HG03108 (cell line): Measurements from ENCODE around the gene SMLR1.

Experiments used
- ATAC-seq: cut with Tn5 transposase; IDR thresholded peaks from one replicate; pipeline ENCODE4 v1.9.1; 2021; ENCODE audit warnings: moderate library complexity; ENCODE audit not compliant: unreplicated experiment

SMLR1 gene

DNA sequence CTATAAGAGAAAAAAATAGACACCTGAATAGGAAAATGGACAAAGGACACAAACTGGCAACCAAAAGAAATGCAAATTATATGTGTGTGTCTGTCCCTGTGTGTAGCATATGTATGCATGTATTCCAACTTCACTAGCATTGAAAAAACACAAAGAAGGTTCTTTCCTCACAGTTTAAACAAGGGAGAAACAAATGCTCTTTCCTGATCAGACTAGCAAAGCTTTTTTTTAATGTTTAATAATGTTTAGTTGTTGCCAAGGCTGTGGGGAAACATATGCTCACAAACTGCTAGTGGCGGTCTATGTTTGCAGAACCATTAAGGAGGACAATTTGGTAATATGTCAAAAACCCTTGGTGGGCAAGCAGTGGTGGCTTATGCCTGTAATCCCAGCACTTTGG lies 22.4 kb downstream of the SMLR1 start:
- ATAC-seq: no peak

GRCh38 chr6:130851026-130851425 lies 23.8 kb downstream of the SMLR1 start:
- ATAC-seq: no peak

DNA sequence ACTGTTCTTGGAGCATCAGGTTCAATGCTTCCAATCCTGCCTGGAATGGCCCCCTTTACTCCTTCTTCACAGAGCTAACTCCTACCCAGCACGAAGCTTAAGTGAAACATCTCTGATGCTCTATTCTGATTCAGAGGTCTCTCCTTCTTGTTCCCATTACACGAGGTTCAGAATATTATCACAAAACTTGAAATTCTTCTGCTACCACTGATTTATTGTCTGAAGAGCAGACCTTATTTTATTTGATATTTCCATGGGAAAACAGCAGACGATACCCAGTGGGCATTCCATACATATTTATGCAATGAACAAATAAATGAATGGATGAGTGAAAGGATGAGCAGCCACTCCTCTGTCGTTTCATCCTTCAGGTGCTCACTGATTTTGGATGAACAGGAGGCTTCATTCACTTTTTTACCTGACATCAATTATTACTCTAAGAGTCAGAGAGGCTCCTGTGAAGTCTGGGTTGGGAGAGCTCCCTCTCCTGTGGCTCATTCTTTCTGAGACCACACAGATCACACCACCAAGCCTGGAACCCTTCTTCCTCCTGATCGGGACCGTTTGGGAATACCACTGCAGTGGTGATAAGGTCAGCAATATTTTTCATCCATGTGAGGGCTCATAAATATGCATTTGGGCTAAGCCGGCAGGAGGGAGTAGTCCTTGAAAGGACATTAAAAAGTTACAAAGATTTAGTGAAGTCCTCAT lies 25.8 kb downstream of the SMLR1 start:
- no peak for ATAC-seq

DNA sequence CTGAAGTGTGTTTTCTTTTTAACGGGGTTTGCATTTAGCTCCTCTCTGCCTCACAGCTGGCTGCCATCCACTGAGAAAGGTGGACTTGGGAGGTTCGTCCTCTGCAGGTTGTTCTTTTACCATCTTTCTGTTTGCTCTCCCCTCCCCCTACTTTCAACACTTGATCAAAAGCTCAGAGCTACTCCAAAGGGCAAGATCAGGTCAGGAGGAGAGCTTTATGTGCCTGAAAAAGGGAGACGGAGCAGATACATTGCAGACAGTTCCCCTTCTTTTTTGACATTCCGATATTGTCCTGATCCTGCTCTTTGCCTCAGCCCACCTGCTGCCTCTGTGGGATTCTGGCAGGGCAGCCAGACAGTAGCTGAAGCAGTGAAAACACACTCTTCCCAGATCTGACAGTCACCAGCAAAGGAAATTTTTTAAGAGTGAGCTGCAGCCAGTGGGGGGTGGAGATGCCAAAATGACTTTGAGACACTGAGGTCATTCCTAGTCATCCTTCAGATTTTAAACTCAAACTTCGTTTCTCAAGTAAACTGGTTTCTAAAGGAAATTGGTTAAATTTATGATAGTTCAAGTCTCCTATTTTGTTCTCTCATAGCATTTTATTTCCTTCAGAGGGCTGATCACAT lies 26.5 kb downstream of the SMLR1 start:
- ATAC-seq: no peak

DNA sequence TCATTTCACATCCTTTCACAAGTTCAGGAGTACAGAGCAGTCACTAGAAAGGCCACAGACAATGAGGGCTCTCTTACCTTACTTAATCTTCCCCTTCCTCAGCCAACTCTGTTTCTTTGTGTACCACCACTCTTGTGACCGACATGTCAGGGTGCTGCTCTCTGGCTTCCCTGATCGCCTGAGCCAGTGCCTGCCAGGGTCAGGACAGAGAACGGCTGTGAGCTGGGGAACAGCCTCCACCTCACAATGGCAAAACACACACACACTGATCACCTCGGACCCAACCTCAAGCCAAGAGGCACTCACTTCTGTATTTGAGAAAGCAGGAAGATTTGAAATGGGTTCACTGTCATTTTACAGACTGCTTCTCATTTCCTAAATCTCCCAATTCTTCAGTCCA lies 30.8 kb downstream of the SMLR1 start:
- ATAC-seq: no peak

- no peak for ATAC-seq
Measured at GRCh38 chr6:130858498-130859160, 31.4 kb downstream of the SMLR1 start.

DNA sequence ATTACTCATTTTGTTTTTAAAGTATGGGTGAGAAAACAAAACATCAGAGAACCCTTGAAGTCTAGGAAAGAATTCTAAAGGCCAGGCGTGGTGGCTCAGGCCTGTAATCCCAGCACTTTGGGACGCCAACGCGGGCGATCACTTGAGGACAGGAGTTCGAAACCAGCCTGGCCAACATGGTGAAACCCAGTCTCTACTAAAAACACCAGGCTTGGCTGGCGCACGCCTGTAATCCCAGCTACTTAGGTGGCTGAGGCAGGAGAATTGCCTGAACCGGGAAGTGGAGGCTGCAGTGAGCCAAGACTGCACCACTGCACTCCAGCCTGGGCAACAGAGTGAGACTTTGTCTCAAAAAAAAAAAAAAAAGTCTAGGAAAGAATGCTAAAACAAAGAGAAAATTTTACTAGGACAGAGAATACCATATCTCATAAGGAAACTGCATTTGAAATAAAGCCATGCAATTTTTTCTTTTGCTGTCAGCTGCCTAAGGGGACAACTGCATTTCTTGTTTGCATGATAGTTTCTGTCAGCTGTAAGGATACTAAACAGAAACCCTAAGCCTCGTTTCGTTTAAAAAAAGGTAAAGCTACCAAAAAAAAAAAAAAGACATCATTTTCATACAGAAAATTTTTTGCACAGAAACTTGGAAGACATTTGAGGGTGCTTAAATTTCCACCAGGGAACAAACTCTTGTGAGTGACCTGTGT lies 32.1 kb downstream of the SMLR1 start:
- no peak for ATAC-seq

DNA sequence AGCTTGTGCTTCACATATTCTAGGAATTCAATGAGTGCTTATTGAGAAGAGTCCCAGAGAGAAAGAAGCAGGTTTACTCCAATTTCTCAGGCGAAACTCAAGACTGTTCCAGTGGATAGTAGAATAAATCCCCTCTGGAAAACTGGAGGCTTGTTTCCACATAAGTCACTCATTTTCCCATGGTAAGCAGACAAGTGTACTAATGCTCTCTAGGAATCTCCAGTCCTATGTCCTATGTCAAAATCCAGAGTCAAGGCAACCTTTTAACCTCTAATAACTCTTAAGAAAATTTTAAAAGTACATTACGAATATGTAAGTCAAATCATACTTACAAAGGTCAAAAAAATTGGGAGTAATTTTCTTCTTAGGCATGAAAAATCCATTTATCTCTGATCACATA lies 35.2 kb downstream of the SMLR1 start:
- ATAC-seq: no peak

GRCh38 chr6:130863415-130864230 lies 36.4 kb downstream of the SMLR1 start:
- no peak for ATAC-seq

- no peak for ATAC-seq
Measured at GRCh38 chr6:130864344-130864743, 37.1 kb downstream of the SMLR1 start.

- no peak for ATAC-seq
Measured at GRCh38 chr6:130865793-130866192, 38.6 kb downstream of the SMLR1 start.

- no peak for ATAC-seq
Measured at GRCh38 chr6:130869681-130870080, 42.5 kb downstream of the SMLR1 start.

- no peak for ATAC-seq
Measured at GRCh38 chr6:130870179-130870880, 43.1 kb downstream of the SMLR1 start.

DNA sequence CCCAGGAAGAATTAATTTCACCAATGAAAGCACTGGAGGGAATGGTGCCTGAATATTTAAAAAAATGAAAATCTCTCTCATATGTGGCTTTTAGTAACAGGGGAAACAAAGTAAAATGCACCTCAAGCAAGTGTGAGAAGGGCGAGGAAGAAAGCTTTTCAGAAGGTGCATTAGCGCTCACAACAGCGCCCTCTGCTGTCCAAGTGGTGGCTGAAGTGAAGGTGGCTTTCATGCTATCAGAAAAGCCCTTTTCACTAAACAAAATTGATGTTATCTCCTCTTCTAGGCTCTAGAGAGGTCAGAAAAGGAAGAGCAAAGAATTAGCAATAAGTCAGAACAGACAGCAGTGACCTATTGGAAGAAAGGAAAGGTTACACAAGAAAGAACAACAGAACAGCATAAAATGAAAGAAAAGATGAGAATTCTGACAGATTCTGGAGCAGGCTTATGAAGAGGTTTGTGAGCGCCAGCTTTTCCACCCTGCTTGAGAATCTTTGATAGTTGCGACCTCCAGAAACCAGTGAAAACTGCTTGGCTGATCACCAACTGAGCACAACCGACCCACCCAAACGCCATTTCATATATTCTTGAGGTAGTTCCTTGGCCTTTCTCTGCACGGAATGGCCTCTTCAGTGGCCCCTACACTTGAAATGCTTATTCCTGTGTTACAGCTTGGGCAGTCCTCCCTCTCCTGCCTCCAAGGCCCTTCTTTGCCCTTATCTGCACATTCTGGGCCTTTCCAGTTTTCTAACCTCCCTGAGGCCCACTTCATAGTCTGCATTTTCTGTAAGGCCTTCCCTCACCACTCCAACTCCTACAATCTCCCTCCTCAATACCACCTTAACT lies 45.3 kb downstream of the SMLR1 start:
- ATAC-seq: peak; percentile 61

DNA sequence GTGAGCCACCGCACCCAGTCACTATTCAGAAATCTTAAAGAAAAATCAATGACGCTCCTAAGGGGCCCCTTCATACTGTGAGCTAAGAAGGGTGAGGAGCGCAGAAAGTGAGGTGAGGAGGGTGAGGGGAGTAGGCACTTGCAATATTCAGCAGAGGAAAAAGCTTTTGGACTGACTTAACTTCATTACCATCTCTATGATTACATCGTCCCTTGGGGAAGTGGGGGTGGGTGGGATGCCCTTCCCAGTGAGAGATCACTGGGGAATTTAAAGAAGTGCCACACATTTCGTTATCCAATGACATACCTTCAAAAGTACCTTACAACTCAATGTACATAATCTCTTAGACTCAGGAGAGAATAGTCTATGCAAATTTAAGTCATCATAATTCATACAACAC lies 46.5 kb downstream of the SMLR1 start:
- no peak for ATAC-seq

- no peak for ATAC-seq
Measured at GRCh38 chr6:130879826-130880225, 52.6 kb downstream of the SMLR1 start.

- ATAC-seq: no peak
Measured at GRCh38 chr6:130882370-130882769, 55.2 kb downstream of the SMLR1 start.

DNA sequence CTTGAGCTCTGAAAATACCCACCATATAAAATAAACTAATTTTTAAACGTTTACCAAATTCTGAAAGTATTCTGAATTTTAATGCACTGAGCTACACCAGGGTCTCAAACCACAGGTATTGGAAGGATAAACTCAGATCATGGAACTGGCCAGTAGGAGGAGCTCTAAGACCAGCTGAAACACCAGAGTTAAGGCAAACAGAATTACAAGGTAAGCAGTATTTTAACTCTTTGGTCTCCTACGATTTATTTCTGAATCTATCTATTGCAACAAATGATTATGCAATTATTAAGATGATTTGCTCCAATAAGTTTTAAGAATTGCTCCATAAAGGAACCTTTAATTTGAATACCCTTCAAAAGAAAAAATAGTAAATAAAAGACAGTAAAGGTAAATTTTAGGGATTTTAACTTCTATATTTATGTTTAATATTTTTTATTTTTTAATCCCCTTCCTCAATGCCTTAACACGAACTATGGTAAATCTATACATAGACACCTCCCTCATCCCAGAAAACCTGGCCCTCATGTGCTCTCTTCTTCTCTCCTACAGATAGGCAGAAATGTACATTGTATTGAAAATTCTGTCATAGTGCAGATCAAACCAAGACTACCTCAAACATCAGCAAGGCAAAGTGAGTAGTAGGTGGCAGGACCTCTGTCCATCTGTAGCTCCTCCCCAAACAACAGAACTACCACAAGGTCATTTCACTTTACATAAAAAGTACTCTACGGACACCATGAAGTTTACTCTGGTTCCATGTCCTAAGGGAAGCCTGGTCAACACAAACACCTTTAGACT lies 58.4 kb downstream of the SMLR1 start:
- ATAC-seq: peak; percentile 77
